Activated CD4-positive, alpha-beta memory T cell treated with anti-CD3 and anti-CD28 coated beads for 36 hours (primary cell): ENCODE results near the gene TLDC2. TPM values are rescaled to one million over a fixed set of nuclear protein-coding genes. Genes with fewer than 3 reads are reported as not detected.

Experiments
- CTCF ChIA-PET: fragments of 350-600 bp; sonication (Branson Sonifier 250); formaldehyde crosslinking; loops from one replicate; lab custom pipeline; 2021; ENCODE audit warnings: antibody characterized with exemption, inconsistent platforms; lab: Charles Lee
- POLR2A ChIA-PET: fragments of 350-600 bp; sonication (Branson Sonifier 250); formaldehyde crosslinking; loops from one replicate; lab custom pipeline; 2021; ENCODE audit warnings: antibody characterized with exemption; lab: Charles Lee
- DNase-seq: peaks from one replicate; pipeline ENCODE4 v3.0.0-alpha.2; 2020
- H3K27ac Mint-ChIP-seq: one replicate; pipeline ENCODE4 v1.8.0; 2021; ENCODE audit warnings: mixed read lengths
- H3K27me3 Mint-ChIP-seq: one replicate; pipeline ENCODE4 v1.8.0; 2021; ENCODE audit warnings: mixed read lengths
- H3K36me3 Mint-ChIP-seq: one replicate; pipeline ENCODE4 v1.8.0; 2021; ENCODE audit warnings: mixed read lengths
- H3K4me1 Mint-ChIP-seq: one replicate; pipeline ENCODE4 v1.8.0; 2021; ENCODE audit warnings: low read depth, mixed read lengths
- H3K4me3 Mint-ChIP-seq: one replicate; pipeline ENCODE4 v1.8.0; 2021; ENCODE audit warnings: mild to moderate bottlenecking, mixed read lengths
- H3K9me3 Mint-ChIP-seq: one replicate; pipeline ENCODE4 v1.8.0; 2021; ENCODE audit warnings: mixed read lengths
- intact Hi-C: fragments of 100-400 bp; cut with micrococcal nuclease; formaldehyde crosslinking; loops from one replicate; pipeline ENCODE4 v1.15.1; 2023
- total RNA-seq, 2 experiments: library from RNA; stranded (reverse); gene quantifications; one replicate each; pipeline ENCODE4 v1.2.3, GENCODE V29; 2021

Gene TLDC2
- total RNA-seq, 2 experiments from 2014 or later: not detected

DNA sequence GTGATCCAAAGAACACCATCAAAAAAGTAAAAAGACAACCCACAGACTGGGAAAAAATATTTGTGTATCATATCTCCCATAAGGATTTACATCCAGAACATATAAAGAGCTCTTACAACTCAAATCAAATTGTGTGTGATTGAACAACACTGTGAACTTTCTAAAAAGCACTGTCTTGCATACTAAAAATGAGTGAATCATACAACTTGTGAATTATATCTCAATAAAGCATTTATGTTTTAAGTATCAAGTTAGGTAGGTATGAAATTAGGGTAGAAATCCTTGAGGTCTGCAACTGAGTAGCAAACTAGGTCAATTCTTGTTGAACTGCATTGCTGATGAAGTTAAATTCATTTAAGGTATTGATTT is 61.4 kb downstream of the TLDC2 start:
- Mint-ChIP-seq H3K4me1 (peaks cover 60% of the 10 kb centered on the region), H3K9me3 (no peaks in the 10 kb centered on the region), H3K27me3 (no peaks in the 10 kb centered on the region), H3K4me3 (no peak overlapping the region), H3K36me3 (peaks cover 35% of the 10 kb centered on the region), H3K27ac (peak overlapping the region; percentile 25)
- POLR2A ChIA-PET: no interaction called here
- no peak for DNase-seq
- intact Hi-C loops: no loop called here
- CTCF ChIA-PET: interaction anchor here (0.9 to 1.0 kb wide), 2 partner anchors 18 to 129 kb away, joined by 3 read pairs; no protein-coding TSS in a partner anchor

GRCh38 chr20:36941401-36941835 is 65.5 kb downstream of the TLDC2 start:
- peak overlapping the region; percentile 18 for H3K4me3 Mint-ChIP-seq

More at GRCh38 chr20:36941401-36941835, 65.5 kb downstream of the TLDC2 start:
- intact Hi-C loops: no loop called here
- ChIA-PET CTCF (no interaction called here), POLR2A (no interaction called here)
- peaks cover 70% of the 10 kb centered on the region for H3K4me1 Mint-ChIP-seq
- DNase-seq: peak; percentile 47
- peak overlapping the region; percentile 90 for H3K27ac Mint-ChIP-seq
- no peaks in the 10 kb centered on the region for H3K9me3 Mint-ChIP-seq
- peaks cover 47% of the 10 kb centered on the region for H3K36me3 Mint-ChIP-seq
- no peaks in the 10 kb centered on the region for H3K27me3 Mint-ChIP-seq

Other genes starting within 250 kb of the TLDC2 start
- gene SLA2, start 229.9 kb upstream of the TLDC2 start, total RNA-seq: 10 to 100 TPM; 47.1 to 47.7 TPM
- gene NDRG3, start 130.0 kb upstream of the TLDC2 start, total RNA-seq: 10 to 100 TPM; 29.9 to 33.1 TPM
- gene DSN1, start 102.4 kb upstream of the TLDC2 start, total RNA-seq: 10 to 100 TPM; 25.9 to 30.1 TPM
- gene SAMHD1, start 75.6 kb downstream of the TLDC2 start, total RNA-seq: 10 to 100 TPM; 50.4 to 57.7 TPM
- 10 to 100 TPM; 41.4 to 41.6 TPM for gene RBL1, start 219.9 kb downstream of the TLDC2 start, total RNA-seq